Choroid plexus epithelial cell (primary cell): ENCODE results near the gene DMRT3.

Experiments used
- DNase-seq: peaks from one replicate; pipeline ENCODE4 v3.0.0-alpha.2; 2010; ENCODE audit warnings: low read depth
- H3K4me3 ChIP-seq: 2 replicates; pipeline ENCODE4 v1.5.1; 2011; ENCODE audit warnings: low read depth, mild to moderate bottlenecking, control low read depth, low read length, moderate library complexity
- CTCF ChIP-seq: conservative IDR thresholded peaks from 2 replicates; pipeline ENCODE4 v1.5.1; 2011; ENCODE audit warnings: low read depth, mild to moderate bottlenecking, control low read depth, inconsistent platforms, low read length, moderate library complexity

DMRT3 gene

DNA sequence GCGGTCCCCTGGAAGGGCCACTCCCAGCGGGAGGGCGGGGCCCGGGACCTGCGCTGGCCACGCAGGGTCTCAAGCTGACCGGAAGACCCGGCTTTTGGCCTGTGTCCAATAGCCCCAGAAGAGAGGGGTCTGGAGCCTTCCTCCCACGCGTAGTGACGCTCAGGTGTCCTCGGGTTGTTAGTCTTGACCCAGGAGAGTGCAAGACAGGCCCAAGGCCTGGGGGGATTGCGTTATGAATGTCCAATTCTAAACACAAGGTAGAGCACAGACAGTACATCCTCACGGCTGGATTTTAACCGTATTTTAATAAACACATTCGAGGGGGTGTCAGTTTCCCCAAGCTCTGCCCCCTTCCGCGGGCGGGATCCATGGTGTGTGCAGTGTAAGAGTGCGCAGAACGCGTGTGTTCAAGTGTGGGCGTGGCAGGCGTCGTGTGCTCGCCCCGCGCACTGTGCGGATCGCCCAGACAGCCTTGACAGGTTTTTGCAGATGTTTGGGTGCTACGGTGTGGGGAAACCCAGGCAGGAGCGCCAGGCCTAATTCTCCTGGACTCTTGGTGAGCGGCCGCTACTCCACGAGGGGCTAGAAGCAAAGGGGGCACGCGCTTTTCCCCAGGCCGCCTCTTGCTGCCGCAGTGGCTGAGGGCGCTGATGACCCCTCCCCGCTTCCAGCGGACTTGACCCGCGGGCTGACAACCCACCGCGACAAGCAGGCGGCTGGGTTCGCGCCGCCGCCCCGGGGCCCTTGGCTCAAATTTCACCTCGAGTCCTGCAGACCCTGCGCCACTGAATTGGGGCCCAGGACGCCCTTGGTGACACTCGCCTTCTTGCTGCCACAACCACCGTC is 6.1 kb upstream of the DMRT3 start:
- TF ChIP-seq CTCF: no peak
- no peak overlapping the region for H3K4me3 ChIP-seq
- DNase-seq: no peak

DNA sequence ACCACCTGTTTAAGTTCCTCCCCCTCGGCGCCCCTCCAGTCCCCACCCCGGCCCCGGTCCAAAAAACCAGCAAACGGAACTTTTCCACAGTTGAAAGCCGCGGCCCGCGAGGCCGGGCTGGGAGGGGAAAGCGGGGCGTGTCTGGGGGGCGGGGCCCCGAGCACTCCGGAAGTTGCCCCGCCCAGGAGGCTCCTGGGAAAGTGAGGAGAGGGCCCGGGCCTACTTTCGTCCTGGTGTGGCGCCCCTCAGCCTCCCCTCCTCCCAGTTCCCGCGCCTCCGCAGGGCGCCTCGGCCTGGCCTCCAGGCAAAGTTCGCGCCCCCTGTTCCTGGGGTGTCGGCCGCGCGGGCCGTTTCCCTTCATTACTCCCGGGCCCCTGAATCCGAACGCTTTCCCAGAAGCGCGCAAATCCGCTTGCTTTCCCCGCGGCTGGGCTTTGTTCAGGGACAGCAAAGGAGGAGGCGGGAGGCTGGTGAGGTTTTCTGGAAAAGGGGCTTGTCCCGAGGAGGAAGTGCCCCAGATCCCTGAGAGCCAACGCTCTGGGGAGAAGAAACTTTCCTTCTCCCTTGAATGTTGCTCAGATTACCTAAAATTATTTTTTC is 4.5 kb upstream of the DMRT3 start:
- DNase-seq: no peak
- no peak for TF ChIP-seq CTCF
- no peak overlapping the region for H3K4me3 ChIP-seq

GRCh38 chr9:972501-973294 is 3.8 kb upstream of the DMRT3 start:
- H3K4me3 ChIP-seq: no peak overlapping the region
- TF ChIP-seq CTCF: no peak
- DNase-seq: no peak

DNA sequence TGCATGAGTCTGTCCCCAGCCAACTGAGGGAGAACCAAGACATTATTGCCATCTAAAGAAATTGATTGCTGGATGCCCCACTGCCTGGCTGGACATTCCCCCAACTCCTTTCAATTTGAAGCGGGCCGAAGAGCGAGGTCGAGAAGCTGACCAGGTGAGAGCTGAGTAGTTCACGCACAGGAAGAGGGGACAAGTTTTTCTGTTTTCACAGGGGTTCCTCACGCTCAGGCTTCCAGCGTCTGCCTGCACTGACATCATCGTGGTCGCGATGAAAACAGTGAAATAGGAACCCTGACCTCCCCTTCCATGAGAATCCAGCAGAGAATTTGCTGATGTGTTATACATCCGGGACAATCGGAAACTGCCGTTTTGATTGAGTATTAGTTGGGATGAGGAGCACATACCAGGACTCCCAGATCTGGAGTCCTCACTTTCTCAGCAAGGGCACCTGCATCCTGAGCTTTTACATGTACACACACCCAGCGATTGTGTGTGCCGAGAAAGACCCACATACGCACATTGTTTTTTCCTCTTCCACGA is 3.1 kb upstream of the DMRT3 start:
- H3K4me3 ChIP-seq: no peak overlapping the region
- DNase-seq: no peak
- no peak for TF ChIP-seq CTCF

DNA sequence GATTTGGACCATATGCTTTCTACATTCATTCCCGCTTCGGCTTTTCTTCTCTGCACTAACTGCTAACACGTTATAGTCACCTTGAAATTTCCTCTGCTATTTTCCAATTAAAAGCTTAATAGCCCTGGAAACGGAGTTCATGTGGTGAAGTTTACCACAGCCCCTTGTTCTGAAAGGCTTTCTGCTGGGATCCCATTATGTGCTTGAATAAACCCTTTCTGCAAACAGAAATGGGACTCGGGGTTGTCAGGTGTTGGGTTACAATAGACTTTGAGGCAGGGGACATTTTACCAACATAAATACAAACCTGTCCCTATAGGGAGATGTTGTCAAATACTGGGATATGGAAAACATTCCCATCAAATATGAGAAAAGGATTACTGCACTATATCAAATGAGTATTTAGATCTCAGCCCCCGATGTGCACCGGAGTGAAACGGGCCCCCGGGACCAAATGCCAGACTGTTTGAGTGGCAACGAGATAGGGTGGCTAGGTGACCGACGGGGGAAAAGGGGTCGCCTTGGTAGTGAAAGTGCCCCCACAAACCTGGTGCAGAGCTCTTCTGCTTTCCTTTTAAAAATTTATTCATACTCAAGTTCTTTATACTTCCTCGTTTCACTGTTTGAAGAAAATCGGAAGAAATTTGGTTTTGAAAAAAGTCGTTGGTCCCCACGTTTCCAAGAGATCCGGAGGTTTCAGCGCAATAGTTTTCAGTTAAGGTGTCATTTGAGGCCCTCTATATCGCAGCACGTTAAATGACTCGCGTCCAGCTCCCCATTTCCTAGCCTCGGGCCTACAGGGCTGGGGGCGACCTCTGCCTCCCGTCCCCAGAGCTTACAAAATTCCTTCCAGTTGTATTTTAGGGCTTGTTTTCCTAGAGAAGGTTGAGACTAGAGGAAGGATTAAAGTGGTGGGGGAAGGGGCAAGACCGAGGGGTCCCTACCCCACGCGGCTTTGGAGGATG is 2.1 kb upstream of the DMRT3 start:
- DNase-seq: no peak
- no peak overlapping the region for H3K4me3 ChIP-seq
- TF ChIP-seq CTCF: no peak

GRCh38 chr9:974996-975739 is 1.3 kb upstream of the DMRT3 start:
- no peak for TF ChIP-seq CTCF
- DNase-seq: no peak
- no peak overlapping the region for H3K4me3 ChIP-seq
